GM03348 (cell line): Measurements from ENCODE around the gene ARMC2.
"Not testable (repeated sequence)": the region's sequence is repeated elsewhere in the genome, so short reads cannot be mapped to it uniquely, and the experiment has no call there.

Experiments
- DNase-seq: peaks from one replicate; pipeline ENCODE4 v3.0.0; 2012; ENCODE audit warnings: low spot score

The ARMC2 gene

DNA sequence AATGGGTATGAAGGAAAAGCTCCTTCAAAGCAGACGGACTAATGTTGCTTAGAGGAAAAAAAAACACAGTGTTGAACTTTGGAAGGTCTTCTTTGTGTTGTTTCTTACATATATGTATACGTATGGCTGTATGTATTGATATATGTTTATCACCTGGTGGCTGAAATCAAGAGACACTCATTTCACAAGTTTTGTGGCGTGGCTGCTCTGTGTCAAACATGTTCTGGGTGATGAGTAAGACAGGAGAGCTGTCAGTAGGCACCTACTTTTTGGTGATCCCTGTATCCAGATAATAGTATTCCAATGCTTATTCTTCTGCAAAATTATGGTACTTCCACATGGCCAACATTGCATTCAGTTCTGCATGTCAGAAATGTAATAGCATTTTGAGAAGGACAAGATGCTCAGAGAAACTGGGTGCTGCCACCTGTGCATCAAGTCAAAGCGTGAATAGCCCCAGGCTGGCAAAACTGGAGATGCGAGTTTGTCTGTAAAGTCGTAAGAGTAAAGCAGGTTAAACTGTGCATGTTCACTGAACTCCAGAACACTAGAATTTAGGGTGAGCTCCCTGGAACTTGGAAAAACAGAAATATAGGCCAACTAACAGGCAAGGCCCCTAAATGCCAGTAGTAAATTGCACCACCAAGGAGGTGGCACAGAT is 67.9 kb downstream of the ARMC2 start:
- DNase-seq, result no peak

DNA sequence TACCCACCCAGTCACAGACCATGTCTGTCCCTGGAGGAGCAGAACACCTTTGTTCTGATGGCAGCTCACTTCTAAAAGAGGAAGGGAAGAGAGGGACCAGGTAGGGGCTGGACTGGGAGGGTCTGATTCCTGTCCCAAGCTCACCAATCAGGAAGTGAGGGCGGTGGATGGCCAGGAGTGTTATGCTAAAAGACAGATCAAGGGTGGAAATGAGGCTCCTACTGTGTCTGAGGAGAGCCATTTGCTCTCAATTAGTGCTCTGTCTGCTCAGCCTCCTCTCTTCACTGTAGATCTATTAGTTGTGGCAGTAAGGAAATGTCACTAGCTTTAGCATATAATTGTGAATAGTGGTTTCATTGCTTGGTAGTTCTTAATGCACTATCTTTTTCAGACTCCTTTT is 72.5 kb downstream of the ARMC2 start:
- DNase-seq, result no peak

- DNase-seq, result peak; percentile 57
Observed at GRCh38 chr6:108921547-108922361, 73.5 kb downstream of the ARMC2 start.

- DNase-seq, result no peak
Observed at GRCh38 chr6:108922499-108922898, 74.3 kb downstream of the ARMC2 start.

DNA sequence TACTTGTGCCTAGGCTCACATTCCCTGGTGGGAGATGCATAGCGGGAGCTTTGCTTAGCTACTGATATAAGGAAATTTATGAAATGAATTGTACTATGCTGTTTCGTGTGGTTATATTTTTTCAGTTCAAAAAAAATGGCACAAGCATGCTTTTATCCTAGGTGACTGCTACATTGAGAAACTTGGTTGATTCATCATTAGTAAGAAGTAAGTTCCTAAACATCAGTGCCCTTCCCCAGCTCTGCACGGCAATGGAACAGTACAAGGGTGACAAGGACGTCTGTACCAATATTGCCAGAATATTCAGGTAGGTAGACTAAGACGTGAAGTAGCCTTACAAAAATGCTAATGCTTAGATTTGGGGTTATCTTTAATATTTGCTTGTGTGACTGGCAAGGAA is 79.7 kb downstream of the ARMC2 start:
- no peak for DNase-seq

DNA sequence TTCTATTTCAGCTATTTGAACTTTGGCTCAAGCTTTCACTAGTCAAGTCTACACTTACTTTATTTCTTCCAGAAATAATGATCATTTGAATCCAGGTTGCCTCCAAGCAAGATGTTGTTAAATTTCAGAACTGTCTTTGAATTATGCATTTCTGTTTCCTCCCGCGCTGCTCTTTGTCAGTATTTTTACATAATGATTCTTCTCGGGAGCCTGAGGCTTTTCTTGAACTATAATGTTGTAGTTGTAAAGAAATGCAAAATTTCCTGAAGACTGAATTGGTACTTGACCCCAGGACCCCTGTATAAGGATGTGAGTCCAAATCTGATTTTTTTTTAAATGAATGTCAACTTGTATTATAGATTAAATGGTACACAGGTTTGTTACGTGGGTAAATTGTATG is 80.4 kb downstream of the ARMC2 start:
- DNase-seq, result no peak

- not testable (repeated sequence) for DNase-seq
Observed at GRCh38 chr6:108931090-108931489, 82.9 kb downstream of the ARMC2 start.

- DNase-seq, result no peak
Observed at GRCh38 chr6:108937170-108937569, 88.9 kb downstream of the ARMC2 start.

GRCh38 chr6:108940741-108941140 is 92.5 kb downstream of the ARMC2 start:
- DNase-seq, result no peak

- no peak for DNase-seq
Observed at GRCh38 chr6:108941281-108941680, 93.1 kb downstream of the ARMC2 start.

GRCh38 chr6:108941859-108942258 is 93.6 kb downstream of the ARMC2 start:
- DNase-seq, result no peak

GRCh38 chr6:108942556-108943492 is 94.6 kb downstream of the ARMC2 start:
- no peak for DNase-seq

- DNase-seq, result no peak
Observed at GRCh38 chr6:108944071-108944470, 95.8 kb downstream of the ARMC2 start.

DNA sequence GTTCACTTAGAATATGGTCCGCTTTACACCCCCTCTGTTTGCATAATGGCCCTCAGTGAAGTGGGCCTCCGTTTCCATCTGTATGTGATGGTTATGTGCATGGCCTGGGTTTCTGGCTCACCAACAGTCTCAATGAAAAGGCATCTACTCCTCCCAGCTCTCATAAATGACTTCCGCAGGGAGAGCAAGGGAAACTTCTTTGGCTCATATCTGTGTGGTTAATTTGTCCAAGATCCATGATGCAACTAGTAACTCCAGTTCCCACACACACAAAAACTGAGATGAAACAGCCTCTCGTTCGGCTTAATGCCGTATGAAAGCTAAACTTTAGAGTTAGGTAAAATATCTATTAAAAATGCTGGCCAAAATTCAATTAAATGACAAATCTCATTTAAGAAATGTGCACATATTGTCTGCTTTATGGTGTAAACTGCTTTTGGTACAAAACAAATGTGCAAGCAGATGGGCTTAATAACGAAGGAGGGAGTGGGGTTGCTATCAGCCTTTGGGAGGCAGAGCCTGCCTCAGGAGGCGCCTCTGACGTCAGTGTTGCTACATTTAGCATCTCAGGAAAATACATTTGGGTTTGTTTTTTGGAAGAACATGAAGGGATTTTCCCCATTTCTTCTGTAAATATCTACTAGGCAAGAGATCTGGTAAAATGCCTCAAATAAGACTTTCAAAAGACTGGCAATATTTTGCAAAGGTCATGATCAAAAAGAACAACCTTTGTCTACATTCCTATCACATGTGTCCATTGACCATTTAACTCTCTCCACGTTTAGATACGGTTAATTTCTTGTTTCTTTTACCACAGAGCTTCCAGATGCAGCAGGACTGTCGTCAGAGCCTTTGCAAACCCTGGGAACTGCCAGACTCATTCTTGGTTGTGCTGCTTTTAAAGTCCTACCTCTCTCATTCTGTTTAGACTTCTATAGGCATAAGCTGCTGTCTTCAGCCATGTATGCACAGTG is 96.8 kb downstream of the ARMC2 start:
- peak; percentile 86 for DNase-seq

GRCh38 chr6:108945681-108946159 is 97.5 kb downstream of the ARMC2 start:
- peak; percentile 61 for DNase-seq

- no peak for DNase-seq
Observed at GRCh38 chr6:108946695-108947094, 98.5 kb downstream of the ARMC2 start.

DNA sequence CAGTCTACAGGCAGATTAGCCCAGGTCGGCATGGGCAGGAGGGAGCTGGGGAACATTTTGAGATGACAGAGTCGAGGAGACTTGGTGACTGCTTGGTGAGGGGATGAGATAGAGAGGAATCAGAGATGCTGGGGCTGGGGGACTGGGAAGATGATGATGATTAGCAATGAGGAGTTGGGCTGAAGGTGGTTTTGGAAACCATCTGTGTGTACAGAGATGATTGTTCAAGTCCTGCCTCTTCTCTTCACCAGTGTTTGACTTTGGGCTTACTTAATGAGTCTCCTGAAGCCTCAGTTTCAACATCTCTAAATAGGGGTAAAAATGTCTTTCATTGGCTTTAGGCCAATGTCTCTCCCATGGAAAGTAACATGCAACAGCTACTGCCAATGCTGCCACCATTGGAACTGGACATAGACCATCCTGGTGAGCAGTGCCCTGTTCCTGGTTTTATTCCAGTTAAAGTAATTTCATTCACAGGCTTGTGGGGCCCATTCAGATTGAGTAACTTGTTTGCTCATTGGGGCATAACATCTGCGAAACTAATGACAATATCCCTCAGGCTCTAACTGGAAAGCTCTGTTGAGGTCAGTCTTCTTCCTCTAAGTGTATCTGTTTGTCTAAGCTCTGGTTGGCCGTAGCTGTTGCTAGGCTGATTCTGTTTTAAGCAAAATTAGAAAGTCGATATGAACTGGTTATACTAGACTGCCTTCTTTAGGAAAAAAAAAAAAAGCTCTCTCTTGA is 99.1 kb downstream of the ARMC2 start:
- peak; percentile 74 for DNase-seq

GRCh38 chr6:108948181-108948661 is 100.0 kb downstream of the ARMC2 start:
- DNase-seq, result no peak

- no peak for DNase-seq
Observed at GRCh38 chr6:108951351-108951953, 103.2 kb downstream of the ARMC2 start.
